SK-N-DZ (cell line): ENCODE results near the gene LRTM2.

ENCODE experiments used
- DNase-seq: peaks from one replicate; pipeline ENCODE4 v3.0.0-alpha.2; 2015; ENCODE audit warnings: low spot score

LRTM2 gene

DNA sequence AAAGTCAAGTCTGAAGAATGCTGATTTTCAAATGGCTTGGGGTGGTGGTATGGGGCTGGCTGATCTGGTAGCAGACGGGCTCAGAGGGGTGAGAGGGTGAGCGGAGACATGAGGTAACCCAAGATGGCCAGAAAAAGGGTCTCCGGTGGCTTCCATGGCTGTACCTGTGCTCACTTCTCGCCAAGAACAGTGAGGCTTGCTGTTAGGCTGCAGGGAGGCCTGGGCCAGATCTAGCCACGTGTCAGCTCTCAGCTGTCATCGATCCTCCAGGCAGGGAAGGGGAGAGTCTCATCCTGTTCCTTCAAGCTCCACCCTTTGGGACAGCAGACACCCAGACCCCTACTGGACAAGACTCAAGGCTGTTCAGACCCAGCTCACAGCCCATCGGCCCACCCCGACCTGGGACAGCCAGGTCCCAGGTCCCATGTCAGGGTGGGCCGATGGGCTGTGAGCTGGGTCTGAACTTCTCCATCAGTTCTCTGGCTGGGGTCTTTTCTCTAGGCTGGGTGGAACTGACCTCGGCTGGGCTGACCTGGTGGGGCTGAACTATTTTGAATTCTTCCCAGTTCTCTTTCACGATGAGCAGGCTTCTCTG, 9.0 kb downstream of the LRTM2 start:
- no peak for DNase-seq

DNA sequence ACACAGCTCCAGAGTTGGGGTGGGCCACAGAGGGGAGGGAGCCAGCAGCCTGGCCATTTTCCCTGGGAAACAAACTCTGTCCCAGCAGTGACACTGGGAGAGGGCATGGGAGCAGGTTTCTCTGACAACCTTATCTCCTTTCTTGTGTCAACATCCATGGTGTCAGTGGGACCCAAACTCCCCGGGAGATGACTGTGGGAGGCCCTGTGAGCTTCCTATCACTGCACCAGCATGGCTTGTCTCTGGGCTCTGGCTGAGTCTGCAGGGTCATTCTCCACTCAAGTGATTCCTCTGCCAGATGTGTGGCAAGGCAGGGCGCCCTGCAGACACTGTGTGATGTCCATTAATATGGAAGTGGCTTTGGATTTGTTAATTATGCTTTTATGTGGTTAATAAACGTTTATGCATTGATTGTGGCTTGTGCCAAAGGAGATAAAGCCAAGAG, 10.1 kb downstream of the LRTM2 start:
- no peak for DNase-seq

DNA sequence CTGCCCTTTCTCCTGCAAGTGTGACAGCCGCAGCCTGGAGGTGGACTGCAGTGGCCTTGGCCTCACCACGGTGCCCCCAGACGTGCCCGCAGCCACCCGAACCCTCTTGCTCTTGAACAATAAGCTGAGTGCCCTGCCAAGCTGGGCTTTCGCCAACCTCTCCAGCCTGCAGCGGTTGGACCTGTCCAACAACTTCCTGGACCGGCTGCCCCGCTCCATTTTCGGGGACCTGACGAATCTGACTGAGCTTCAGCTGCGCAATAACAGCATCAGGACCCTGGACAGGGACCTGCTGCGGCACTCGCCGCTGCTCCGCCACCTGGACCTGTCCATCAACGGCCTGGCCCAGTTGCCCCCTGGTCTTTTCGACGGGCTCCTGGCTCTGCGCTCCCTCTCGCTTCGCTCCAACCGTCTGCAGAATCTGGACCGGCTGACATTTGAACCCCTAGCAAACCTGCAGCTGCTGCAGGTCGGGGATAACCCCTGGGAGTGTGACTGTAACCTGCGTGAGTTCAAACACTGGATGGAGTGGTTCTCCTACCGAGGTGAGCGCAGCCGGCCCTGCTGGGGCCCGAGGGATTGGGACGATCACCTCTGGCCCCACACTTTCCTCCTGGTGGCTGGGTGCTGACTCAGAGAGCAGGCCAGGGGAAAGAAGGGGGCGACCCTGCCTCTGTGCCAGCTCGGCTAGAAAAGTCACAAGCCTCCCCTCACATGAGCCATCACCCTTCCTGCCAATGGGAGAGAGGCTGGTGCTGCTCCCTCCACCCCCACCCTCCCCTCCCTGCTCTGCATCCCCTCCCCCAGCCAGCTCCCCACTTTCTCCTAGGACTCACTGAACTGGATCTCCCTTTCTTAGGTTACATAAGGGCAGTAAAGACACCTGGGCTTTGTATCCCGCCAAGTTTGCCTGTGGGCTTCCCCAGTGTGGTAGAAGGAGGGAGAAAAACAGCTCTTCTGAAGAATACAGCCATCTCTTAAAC, 10.9 kb downstream of the LRTM2 start:
- DNase-seq, result no peak

DNA sequence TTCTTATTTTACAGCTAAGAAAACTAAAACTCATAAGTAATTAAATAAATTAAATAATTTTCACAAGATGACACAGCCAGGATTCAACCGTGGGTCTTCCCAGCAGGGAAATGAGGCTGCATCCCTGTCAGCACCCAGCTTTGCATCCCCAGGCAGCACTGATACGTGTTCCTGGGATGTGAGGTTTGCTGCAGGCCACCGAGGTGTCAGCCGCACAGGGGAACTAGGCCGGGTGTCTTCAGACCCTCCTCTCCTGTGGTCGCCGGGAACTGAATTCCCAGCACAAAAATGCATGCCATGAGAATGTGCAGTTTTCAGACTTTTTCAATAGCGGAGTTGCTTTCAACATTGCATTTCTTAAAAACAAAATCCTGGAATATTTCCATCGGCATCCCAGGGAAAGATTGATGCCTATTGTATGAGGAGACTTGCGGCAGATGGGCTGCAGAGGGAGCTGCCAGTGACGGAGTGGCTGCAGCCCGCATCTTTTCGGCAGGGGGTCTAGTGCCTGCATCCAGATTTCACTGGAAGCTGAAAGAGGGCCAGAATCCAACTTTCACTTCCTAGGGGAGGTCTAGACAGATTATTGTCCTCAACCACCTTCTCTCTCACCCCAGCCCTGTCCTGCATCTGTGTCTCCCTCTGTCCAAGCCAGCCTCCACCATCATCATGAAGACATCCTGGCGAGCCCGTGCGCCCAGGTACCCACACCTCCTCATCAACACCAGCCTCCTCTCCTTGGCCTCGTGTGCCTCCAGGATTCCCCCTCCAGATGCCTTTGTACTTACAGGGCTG, 12.6 kb downstream of the LRTM2 start:
- DNase-seq, result no peak

DNA sequence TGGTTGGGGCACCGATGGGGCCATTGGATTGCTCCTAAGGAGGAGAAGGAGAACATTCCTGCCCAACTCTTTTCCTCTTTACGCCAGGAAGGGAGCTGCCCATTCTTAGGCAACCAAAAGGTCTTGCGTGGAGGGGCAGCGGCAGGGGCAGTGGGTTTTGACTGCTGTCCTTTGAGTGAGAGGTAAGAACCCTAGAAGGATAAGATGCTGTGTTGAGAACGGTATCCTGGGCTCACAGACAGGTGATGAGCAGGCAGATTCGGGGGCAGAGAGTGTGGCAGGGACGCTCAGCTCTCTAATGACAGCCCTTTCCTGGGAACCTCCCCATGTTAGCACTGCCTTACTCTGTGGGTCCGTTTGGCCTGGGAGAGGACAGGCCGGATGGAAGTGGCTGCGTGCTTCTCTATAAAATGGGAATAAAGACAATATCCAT, 13.2 kb downstream of the LRTM2 start:
- no peak for DNase-seq

DNA sequence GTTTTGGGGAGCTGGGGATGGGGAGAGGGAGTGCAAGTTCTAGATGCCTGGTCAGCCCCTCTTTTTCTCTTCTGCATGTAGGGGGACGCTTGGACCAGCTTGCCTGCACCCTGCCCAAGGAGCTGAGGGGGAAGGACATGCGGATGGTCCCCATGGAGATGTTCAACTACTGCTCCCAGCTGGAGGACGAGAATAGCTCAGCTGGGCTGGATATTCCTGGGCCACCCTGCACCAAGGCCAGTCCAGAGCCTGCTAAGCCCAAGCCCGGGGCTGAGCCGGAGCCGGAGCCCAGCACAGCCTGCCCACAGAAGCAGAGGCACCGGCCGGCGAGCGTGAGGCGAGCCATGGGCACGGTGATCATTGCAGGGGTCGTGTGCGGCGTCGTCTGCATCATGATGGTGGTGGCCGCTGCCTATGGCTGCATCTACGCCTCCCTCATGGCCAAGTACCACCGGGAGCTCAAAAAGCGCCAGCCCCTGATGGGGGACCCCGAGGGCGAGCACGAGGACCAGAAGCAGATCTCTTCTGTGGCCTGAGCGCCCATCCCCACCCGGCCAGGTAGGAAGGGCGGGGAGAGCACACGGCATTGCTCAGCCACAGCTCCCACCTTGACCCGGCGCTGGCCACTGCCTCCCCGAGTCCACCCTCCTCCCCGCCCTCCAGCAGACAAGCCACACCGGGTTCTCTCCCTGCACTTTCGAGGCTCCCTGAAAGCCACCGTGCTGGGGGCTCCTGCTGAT, 14.0 kb downstream of the LRTM2 start:
- no peak for DNase-seq

DNA sequence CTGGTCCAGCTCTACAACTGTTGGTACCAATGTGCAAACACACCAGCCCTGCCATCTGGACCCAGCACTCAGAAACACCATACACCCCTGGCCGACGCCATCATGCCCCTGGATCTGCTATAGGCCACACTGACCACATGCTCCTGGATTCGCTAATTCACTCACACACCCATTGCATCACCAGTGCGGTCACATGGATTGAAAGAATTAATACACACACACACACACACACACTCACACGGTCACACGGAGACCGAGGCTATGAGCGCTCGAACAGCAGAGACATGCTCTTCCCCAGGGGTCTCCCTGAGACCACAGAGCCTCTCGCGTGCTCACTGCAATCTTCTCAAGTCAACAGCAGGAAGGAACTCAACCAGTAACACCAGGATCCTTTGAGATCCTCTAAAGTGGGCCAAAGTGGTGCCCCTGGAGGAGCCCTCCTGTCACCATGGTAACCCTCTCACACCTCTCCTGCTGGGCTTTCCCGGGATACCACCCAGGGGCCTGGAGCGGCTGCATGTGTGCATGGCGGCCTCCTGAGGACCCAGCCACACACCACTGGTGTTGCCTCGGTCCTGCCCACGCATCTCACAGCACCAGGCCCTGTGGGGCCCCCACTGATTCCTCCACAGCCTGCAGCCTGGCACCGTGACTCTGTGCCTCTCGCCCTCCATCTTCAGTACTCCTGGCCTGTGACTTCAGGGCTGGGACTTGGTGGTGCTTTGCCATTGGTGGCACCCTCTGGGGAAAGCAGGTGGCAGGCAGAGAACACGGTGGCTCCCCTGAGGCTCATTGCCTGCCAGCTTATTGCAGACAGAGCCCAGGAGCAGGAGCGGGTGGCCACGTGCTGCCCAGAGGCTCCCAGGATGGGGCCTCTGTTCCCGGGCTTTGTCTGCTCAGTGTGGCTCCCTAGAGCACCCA, 15.1 kb downstream of the LRTM2 start:
- DNase-seq, result no peak

DNA sequence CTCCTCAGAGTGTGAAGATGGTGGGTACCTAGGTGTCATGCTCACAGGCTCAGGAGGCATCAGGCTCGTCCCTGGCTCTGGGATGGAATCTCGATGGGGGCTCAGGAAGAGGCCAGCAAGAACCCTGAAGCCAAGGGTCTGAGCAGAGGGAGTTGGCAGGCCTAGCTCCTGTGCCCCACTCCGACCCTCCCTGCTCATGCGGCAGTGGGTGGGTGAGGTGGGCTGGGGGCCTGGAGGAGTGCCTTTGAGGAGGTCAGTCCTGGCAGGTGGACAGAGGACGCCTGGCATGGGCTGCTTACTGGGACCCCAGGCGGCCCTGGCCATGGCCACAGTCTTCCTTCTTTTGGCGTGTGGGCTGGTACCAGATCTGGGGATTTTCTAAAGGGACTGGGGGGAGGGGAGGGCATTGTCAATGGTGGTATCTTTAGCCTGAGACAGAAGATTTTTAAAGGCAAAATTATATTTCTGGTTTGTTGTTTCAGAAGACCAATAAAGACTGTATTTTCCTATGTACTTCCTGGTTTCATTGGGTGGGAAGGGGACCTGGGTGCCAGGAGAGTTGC, 16.0 kb downstream of the LRTM2 start:
- DNase-seq, result no peak

DNA sequence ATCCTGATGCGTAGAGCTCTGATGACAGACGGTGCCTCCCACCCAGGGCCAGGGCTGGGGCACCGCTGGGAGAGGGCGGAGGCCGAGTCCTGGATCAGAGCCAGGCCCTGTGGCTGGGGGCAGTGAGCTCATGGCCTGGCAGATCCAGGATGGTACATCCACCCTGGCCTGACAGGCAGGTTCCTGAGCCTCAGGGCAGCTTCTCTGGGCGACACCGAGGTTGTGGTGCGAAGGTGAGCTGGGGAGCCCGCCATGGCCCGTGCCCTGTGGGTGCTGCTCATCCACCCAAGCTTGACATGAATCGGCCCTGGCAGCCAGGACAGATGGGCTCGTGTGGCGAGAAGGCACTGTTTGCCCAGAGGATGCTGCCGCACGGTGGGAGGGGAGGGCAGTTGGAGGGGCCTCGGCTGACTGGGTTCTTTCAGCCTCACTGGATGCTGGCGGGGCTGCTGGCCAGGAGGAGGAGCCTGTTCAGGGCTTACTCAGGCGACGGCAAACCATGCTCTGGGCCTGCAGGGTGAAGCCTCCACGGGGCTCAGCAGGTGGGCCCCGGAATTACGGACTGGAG, 16.6 kb downstream of the LRTM2 start:
- DNase-seq, result no peak

DNA sequence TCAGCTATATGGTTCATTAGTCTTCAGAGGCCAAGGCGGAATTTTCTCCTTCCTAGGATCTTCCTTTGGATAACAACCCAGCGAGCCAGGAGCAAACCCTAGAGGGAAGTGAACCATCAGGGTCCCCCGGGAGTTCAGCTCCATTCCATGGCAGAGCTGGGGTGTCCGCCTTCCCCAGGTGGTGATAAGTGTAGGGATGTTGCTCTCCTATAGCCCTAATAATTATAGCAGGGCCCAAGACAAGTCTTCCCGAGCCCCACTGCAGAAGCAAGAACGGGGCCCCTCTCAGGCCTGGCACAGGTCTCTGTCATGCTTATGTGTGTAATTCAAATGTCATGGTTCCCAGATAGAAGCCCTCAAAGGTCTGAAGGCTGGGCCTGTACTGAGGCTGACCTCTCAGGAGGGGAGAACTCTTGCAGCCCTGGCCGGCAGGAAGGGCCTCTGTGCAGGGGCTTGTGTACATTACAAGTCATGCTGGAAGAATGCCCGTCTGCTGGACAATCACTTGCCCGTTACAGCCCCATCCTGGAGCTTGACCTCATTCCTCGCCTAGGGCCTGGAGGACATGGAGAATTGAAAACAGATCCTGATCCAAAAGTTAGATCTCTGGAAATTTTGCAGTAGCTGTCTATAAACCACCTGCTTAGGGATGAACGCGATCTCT, 17.3 kb downstream of the LRTM2 start:
- DNase-seq, result no peak

DNA sequence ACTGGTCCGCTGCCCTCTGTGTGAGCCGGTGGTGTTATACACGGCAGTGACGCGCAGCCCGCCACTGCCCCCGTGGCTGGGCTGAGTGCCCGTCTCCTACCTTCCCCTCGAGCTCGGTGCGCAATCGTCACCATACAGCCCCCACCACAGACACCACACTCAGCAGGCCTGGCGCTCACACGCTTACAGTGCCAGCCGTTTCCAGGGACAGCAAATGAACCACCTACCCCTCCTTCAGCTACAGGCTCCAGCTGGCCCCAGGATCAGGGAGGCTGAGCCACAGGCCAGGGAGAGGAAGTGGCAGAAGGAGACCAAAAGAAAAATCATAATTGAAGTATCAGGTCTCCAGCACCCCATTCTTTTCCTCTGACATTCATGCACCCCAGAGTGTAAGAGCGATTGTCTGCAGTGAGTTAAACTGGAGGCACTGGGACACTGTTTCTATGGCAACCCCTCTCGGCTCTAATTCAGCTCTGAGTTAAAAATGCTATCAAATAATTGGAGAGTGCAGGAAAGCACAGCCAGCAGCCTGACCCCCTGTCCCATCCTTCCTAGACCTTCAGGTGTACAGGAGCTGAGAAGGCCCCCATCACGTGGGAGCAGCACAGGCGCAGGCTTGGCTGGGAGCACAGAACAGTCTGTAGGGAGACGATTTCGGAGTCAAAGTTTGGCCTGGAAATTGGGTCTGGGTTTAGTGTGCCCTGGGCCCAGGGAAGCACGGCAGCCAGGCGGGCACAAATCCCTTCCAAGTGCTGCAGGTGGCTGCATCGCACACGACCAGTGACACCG, 18.0 kb downstream of the LRTM2 start:
- DNase-seq, result no peak

DNA sequence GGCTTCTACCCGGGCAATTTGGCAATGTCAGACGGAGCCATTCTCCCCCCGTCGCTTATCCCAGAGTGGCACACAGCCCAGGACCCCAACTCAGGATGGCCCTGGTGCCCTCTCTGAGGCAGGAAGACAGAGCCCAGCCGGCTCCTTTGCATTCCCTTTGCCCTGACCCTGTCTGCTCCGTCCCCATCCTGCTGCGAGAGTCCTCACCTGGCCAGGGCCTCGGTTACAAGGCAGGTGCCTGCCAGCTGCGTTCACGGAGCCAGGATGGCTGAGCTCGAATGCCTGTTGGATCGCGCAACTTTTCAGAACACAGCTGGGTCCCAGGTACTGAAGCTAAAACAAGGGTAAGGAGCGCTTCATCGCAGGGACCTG, 18.6 kb downstream of the LRTM2 start:
- DNase-seq, result no peak

DNA sequence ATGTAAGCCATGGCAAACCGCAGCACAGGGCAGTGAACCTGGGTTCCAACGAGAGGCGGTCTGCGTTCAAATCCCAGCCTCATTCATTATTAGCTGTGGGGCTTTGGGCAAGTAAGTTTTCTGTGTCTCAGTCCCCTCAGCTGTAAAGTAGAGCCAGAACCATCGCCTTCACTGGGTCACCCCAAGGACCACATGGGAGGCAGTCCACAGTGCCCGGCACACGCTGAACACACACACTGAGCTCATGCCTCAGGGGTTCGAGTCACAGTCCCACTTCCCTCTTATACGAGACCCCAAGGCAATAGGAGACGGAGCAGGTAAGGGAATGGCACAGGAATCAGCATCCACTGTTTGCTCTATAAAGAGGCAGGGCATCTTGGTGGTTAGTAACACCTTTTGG, 19.1 kb downstream of the LRTM2 start:
- DNase-seq, result no peak

DNA sequence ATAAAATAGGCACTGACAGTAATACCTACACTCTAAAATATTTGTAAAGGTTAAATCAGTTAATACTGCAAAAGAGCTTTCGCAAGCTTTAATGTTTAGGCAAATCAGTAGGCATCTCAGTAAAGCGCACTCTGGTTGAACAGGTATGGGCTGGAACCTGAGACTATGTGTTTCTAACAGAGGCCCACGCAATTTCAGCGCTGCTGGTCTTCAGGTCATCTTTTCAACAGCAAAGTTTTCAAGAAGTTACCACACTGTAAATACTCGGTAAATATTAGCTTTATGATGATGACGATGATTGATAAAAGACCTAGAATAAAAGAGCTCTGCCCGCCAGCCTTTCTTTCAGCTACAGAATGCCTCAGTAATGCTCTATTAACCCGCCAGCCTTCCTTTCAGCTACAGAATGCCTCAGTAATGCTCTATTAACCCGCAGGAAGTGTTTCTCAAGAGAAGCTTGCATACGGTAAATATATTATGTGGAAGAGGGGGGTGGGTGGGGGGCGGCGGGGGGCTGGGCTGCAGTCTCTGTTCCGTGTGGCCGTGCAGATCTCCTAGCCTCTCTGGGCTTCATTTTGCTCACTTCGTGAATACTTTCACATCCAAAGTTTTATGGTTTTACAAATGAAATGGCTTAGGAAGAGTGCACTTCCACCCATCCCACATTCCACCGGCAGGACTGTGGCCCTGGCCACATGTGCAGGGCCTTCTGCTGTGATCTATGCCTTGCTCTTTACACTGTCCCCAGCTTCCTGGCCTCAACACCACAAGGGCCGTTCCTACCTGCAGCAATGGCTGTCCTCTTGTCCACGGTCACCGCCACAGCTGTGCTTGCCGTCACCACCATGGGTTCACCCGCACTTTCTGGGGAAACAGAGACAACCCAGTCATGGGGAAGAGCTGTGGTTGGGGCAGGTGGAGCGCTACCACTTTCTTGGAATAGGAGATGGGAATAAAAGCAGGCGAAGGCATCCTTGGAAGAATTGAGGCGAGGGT, 19.9 kb downstream of the LRTM2 start:
- no peak for DNase-seq

DNA sequence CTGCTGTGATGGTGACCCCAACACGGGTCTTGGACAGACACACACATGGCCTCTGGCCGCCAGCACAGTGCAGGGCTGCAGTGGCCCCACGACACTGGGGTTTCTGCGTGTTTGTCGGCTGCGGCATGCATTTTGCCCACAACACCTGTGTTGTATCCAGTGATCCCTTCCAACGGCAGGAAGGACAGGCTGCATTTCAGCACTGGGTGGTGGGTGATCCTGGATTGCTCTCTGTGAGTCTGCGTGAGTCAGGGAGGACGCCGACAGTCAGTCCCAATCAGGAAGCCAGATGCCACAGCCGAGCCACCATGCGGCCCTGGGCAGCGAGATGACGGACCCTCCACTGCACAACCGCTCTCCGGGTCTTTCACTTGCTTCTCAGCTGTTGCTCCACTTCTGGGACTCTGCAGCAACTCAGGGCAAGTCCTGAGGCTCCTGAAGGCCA, 20.6 kb downstream of the LRTM2 start:
- no peak for DNase-seq

DNA sequence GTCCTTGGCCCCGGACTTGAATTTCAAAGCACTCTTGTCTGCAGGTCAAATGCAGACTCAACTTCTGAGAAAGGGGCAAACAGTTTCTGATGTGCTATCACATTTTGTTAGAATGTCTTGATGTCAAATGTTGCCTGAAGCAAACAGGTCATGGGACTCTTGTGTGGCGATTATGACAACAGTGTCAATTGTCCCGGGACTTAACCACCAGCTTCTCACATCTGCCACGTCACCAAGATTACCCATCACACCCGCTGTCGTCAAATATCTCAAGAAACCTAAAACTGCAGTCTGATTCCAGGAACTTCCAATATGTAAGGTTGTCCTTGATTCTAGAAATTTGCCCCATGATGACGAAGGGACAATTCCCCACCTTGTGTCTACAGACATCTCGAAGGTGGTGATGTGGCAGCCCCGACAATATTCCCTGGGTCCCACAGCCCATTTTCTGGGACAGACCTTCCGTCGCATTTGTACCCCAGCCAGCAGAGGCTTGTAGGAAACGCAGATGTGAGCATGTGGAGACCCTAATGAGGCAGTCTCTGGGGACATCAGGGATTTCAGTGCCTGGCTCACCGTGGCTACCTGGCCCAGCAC, 21.3 kb downstream of the LRTM2 start:
- no peak for DNase-seq
